DMS79 (cell line): ENCODE data around the gene IL3RA.
"Not testable (repeated sequence)": the region's sequence is repeated elsewhere in the genome, so short reads cannot be mapped to it uniquely, and the experiment has no call there.

Experiments used
- DNase-seq: peaks from one replicate; lab custom pipeline; 2025; lab: John Stamatoyannopoulos, UW

IL3RA gene

DNA sequence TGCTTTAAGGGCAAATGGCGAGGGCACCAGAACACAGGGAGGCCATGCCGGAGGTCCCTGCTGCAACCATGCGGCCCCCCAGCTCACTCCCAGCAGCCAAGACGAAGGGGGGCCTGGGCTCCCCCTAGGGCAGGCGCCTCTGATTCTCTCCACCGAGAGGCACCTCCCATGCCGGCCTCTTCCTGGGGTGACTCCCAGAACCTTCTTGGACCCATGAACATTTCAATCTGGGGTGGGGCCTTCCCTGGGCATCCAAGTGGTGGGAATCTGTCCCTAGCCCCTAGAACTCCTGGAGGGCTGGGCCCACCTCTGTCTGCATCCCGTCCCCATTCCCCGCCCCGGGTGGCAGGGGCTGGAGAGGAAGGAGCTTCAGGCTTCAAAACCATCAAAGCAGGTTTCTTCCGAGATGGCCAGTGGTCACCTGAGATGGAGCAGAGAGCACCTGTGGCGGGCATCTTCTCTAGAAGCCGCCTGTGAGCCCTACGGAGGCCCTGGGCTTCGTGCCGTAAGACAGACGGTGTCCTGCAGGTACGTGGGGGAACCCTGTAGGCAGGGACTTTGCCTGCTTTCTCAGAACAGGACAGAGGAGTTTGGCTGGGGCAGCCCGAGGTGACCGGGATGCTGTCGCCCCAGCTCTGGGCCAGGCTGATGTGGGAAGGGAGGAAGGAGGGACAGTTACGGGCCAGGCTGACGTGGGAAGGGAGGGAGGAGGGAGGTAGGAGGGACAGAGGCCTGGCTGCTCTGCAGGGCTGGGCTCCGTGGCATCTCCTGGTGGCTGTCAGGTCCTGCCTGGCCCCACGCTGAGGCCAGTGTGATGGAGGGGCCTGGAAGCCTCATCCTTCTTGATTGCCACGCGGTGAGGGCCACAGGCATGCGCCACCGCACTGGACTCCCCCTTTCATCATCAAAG, 62.1 kb downstream of the IL3RA start:
- DNase-seq, result no peak

DNA sequence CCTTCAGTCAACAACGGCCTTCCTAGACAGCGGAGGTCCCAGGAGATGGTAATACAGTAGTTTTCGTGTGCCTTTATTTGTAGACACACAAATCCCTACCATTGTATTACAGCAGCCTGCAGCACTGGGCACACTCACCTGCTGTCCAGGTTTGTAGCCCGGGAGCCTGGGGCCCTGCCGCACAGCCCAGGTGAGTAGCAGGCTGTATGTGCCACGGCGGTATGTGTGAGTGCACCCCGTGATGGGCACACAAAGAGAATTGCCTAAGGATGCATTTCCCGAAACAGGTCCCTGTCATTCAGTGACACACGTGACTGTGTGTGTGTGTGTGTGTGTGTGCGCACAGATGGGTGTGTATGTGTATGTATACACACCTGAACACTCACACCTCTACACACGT, 63.5 kb downstream of the IL3RA start:
- no peak for DNase-seq

DNA sequence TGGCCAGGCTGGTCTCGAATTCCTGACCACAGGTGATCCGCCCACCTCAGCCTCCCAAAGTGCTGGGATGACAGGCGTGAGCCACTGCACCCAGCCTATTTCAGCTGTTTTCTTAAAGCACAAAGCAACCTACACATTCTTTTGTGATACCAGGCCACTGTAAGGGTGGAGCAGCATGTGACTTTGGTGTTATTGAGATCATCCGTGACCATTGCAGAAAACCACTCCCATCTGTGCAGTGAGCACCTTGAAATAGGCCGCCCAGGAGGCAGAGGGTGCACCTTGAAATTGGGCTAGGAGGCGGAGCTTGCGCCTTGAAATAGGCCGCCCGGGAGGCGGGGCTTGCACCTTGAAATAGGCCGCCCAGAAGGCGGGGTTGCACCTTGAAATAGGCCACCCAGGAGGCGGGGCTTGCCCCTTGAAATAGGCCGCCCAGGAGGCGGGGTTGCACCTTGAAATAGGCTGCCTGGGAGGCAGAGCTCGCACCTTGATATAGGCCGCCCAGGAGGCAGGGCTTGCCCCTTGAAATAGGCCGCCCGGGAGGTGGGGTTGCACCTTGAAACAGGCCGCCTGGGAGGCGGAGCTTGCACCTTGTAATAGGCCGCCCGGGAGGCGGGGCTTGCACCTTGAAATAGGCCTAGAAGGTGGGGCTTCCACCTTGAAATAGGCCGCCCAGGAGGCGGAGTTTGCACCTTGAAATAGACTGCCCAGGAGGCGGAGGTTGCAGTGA, 64.3 kb downstream of the IL3RA start:
- DNase-seq, result no peak

DNA sequence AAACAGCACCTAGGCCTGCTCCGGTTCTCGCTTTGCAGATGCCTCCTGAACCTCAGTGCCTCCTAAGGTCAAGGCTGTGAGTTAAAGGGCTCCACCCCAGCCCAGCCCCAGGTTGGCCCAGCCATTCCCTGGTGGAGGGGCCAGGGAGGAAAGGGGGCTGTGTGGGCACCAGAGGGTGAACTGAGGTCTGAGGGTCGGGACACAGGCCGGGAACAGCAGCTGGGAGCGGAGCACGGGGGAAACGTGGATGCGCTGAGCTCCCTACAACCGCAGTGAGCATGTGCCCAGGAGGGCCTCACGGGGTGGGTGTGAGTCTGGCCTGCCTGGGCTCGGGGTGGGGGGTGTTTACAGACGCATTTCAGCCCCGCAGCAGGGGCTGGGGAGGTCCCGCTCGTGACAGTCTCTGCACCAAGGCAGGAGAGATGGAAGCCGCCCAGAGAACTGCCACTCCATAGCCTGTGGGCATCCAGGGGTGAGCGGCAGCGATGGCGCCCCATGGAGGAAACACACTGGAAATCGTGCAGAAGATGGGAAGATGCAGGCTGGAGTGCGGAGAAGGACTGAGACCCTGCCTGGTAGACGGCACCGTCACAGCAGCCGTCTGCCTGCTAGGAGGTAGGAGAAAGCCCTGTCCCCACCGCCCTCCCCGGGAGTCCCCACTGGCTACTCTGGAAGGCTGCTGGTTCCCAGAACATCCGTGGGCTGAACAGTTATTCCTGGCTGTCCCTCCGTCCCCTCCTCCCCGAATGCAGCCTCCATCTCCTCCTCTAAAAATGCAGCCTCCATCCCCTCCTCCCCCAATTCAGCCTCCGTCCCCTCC, 65.2 kb downstream of the IL3RA start:
- DNase-seq, result no peak

DNA sequence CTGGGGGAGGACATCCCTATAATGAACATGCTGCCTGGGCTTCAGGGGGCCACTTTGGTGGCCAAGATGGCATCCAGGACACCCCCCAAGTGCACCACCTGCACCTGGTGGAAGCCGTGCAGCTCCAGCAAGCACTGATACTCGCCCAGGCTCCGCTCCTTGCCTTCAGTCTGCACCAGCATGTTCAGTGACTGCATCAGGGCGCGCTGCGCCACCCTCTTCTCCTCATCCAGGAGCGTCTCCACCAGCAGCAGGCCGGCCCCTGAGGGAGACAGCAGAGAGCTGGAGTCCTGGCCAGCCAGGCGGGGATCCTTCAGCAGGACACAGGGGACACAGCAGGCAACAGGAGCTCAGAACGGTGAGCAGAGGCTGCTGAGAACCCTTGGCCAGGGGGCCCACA, 66.6 kb downstream of the IL3RA start:
- DNase-seq, result no peak

DNA sequence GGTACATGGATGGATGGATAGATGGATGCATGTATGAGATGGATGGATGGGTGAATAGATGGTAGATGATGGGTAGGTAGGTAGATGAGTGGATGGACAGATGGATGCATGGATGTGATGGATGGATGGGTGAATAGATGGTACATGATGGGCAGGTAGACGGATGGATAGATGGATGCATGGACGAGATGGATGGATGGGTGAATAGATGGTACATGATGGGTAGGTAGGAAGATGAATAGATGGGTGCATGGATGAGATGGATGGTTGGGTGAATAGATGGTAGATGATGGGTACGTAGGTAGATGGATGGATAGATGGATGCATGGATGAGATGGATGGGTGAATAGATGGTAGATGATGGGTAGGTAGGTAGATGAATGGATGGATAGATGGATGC, 67.3 kb downstream of the IL3RA start:
- not testable (repeated sequence) for DNase-seq

DNA sequence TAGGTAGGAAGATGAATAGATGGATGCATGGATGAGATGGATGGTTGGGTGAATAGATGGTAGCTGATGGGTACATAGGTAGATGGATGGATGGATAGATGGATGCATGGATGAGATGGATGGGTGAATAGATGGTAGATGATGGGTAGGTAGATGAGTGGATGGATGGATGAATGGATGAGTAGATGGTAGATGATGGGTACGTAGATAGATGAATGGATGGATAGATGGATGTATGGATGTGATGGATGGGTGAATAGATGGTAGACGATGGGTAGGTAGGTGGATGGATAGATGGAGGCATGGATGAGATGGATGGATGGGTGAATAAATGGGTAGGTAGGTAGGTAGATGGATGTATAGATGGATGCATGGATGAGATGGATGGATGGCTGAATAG, 69.2 kb downstream of the IL3RA start:
- not testable (repeated sequence) for DNase-seq

DNA sequence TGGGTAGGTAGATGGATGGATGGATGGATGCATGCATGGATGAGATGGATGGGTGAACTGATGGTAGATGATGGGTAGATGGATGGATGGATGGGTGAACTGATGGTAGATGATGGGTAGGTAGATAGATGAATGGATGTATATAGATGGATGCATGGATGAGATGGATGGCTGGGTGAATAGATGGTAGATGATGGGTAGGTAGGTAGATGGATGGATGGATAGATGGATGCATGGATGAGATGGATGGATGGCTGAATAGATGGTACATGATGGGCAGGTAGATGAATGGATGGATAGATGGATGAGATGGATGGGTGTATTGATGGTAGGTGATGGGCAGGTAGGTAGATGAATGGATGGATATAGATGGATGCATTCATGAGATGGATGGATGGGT, 70.5 kb downstream of the IL3RA start:
- DNase-seq, result no peak

DNA sequence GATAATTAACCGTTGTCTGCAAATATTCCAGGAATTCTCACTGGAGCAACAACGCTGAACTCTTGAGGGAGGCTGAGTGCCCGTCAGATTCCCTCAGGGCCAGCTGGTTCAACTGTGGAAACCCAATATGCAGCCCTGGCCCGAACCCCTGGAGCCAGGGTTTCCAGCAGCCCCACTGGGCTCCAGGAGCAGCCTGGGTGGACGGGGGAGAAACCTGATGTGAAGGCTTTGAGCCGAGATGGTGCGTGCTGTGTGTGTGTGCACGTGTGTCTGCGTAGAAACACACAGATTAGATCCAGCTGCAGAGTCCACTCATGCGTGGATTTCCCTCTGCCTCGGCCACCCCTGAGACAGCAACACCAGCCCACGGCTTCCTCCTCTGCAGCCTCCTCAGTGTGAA, 74.7 kb downstream of the IL3RA start:
- DNase-seq, result no peak

DNA sequence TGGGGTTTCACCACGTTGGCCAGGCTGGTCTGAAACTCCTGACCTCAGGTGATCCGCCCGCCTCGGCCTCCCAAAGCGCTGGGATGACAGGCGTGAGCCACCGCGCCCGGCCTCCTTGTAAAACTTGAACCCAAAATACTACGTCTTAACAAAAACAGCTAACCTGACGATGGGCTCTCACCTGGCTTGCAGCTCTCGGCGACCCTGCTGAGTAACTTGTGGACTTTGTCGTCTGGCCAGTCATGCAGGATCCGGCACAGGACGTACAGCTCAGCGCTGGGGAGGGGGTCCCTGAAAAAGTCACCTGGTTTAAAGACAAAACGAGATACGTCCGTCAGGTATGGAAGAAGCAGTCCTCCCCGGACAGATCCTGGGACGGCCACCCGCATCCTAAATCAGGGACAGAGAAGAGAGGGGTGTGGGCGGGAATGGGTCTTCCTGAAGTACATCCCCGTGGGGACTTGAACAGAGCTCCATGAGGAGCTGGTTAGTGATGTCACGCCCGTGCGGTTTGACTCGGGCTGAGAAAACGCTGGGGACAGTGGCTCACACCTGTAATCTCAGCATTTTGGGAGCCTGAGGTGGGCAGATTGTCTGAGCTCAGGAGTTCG, 76.1 kb downstream of the IL3RA start:
- no peak for DNase-seq

DNA sequence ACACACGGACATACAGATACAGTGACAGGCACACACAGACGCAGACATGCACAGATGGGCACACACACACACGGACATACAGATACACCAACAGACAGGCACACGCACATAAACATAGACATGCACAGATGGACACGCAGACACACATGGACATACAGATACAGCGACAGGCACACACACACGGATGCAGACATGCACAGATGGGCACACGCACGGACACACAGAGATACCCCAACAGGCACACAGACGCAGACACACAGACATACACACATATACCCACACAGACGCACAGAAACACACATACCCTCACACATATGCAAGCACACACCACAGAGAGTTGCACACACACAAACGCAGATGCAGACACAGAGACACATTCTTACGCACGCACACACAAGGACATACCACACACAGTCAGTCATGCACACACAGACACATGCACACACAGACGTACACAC, 79.8 kb downstream of the IL3RA start:
- DNase-seq, result no peak

DNA sequence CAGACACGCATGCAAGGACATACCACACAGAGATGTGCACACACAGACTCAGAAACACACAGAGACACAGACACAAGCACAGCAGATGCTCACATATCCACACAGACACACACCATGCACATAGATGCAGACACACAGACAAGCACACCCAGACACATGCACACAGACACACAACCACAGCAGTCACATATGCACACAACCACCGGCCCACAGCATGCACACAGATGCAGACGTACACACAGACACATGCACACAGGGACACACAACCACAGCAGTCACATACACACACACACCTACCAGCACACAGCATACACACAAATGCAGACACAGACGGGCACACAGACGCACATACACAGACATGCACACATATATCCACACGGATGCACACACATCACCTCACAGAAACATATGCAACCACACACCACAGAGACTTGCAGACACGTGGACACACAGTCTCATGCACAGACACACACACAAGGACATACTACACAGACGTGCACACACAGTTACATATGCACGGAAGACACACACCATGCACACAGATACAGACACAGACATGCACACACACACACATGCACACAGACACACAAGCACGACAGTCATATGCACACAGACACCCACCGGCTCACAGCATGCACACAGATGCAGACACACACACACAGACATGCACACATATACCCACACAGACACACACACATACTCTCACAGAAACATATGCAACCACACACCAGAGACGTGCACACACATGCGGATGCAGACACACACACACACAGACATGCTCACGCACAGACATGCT, 80.6 kb downstream of the IL3RA start:
- no peak for DNase-seq

DNA sequence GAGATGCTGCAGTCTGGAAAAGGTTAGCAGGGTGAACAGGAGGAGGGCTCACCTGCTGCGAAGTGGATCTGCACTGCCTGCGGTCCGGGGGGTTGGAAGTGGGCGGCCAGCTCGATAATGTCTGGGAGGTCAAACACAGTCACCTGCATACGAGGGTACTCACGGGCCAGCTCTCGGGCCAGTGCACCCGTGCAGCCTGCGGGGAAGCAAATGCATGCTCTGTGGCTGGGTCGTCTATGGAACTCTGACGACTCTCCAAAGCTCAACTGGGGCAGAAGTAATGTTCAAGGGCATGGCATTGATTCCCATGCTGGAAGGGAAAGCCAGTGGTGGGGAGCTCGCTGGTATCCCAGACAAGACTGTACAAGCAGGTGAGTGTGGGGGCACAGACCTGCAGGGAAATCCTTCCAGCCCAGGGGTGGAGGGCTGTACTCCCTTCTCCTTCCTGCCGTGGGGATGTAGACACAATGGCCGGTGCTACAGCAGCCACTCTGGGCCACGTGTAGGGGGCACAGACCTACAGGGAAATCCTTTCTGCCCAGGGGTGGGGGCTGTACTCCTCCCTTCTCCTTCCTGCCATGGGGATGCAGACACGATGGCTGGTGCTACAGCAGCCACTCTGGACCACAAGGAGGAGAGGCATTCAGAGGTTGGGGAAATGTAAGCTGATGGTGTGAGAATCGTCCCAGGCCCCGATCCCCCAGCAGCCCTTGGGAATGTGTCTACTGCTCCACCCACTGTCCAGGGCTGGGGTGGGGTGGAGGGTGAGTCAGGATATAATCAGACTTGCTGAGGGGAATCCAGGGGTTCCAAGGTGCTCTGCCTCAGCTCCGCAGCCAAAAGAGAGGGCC, 81.6 kb downstream of the IL3RA start:
- DNase-seq, result no peak

DNA sequence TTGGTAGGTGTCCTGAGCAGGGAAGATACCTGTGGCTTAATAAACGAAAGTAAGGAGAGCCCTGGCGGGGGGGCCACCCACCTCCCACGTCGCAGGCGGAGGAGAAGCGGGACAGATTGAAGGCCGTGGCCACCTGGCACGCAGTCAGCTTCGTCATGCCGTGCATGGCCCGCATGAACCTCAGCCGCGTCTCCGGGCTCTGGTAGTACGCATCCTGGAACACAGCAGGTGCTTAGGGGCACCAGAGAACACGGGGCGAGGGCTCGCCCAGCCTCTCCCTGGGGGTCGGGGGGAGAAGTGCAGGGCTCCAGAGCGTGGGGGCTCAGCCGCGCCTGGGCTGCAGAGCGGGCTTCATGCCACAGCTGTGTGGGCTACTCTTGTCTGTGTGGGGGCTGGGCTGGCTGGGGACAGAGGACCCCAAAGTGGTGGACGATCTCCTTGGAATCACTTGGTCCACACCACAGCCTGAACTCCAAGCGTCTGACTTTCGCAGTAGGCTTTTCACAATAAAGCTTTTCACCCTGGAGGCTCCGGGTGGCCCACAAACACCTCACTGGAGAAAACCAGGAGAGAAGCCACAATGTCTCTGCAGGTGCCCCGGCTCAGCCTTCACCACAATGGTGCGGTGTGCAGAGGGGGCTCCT, 82.4 kb downstream of the IL3RA start:
- DNase-seq, result no peak

DNA sequence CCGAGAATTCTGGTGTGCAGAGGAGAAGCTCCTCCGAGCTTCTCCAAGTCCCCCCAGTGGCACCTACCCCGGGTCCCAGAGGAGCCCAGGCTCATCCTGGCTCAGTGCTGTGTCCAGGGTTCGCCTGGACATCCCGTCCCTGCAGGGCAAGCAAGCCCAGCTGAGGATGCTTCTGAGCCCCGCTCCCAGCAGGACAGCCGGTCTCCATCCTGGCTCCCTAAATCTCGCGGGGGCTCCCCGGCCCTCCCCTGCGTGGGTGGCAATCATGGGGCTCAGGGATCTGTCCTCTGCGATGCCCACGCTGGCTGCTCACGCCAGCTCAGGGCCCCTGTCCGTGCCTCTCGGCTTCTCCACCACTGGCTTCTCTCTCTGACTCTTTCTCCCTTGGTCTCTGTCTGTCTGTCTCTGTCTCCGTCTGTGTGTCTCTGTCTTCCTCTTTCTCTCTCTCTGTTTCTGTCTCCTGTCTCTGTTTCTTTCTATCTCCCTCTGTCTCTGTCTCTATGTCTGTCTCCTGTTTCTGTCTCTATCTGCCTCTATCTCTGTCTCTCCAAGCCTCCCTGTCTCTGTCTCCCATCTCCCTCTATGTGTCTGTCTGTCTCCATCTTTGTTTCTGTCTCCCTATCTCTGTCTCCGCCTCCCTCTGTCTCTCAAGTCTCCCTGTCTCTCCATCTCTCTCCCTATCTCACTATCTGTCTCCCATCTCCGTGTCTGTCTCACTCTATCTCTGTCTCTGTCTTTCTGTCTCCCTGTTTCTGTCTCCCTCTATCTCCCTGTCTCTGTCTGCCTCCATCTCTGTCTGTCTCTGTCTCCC, 83.2 kb downstream of the IL3RA start:
- no peak for DNase-seq

DNA sequence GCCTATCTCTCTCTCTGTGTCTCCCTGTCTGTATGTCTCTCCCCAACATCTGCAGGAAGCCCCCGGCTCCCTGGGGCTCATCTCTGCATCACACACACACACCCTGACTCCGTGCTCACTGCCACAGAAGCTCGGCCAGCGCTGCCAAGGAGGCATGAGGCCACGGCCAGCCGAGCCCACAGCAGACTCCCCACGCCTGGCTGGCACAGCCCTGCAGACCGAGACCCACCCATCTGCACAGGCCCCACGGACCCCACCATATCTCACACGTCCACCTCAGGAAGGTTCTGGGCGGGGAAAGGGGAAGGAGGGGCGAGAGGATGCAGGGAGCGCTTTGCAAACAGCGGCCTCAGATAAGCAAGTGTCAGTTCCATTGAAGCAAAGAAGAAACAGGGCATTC, 83.8 kb downstream of the IL3RA start:
- no peak for DNase-seq

DNA sequence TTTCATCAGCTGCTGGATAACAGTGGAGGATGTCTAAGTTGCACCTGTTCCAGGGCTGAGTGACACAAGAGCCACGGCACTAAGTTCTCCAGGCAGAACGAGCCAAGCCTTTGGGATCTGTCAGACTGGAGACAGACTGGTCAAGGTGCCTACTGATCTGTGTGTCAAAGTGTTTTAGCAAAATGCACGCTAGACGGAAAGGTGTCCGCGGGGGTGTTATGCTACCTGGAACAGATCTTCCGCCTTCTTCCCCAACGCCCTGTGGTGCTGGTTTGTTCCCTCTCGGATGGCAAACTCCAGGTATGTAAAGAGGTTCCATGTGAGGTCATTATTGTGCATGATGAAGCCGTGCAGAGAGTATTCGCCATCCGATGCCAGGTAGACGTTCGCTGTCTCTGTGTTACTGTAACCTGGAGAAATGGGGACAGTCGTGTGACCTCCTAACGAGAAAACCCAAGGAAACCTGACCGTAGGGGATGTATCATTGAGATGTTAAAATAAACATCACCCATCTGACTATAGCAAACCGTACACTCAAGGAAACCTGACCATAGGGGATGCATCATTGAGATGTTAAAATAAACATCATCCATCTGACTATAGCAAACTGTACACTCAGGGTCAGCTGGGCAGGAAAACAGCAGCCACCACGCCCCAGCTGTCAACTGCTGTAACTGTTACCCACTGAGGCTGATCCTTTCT, 85.0 kb downstream of the IL3RA start:
- no peak for DNase-seq

DNA sequence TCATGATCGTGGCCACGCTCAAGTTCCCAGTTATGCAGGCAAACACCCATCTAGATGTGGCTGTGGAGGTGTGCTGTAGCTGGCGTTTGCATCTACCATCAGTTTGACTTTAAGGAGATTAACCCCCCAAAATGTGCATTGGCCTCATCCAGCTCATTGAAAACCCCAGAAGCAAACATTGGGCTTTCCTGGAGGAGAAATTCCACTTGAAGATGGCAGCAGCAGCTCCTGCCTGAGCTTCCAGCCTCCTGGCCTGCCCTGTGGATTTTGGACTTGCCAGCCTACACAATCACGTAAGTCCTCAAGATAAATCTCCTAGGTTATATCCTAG, 85.5 kb downstream of the IL3RA start:
- DNase-seq, result no peak
